H9 (cell line): ENCODE measurements around the gene SYNGR2. TPM values are rescaled to one million over a fixed set of nuclear protein-coding genes. Genes with fewer than 3 reads are reported as not detected.

Source experiments
- DNase-seq: peaks from one replicate; pipeline ENCODE4 v3.0.0-alpha.2; 2017
- H2AFZ ChIP-seq: one replicate; pipeline ENCODE4 v1.6.1; 2013; ENCODE audit warnings: mild to moderate bottlenecking, low read length, control low read depth, moderate library complexity
- H2AK5ac ChIP-seq: 2 replicates; pipeline ENCODE4 v1.6.1; 2013; ENCODE audit warnings: low read length, control low read depth, mixed read lengths; ENCODE audit not compliant: insufficient read length
- H2BK120ac ChIP-seq: one replicate; pipeline ENCODE4 v1.6.1; 2013; ENCODE audit warnings: low read depth, mild to moderate bottlenecking, low read length, control low read depth, inconsistent platforms; ENCODE audit not compliant: poor library complexity, severe bottlenecking
- H2BK12ac ChIP-seq: 2 replicates; pipeline ENCODE4 v1.6.1; 2013; ENCODE audit warnings: low read length, control low read depth, mixed read lengths, low read depth; ENCODE audit not compliant: insufficient read length
- H2BK15ac ChIP-seq: 2 replicates; pipeline ENCODE4 v1.6.1; 2013; ENCODE audit warnings: low read depth, low read length, control low read depth
- H2BK20ac ChIP-seq: one replicate; pipeline ENCODE4 v1.6.1; 2013; ENCODE audit warnings: low read depth, mild to moderate bottlenecking, low read length, control low read depth, inconsistent platforms; ENCODE audit not compliant: poor library complexity, severe bottlenecking
- H2BK5ac ChIP-seq: 2 replicates; pipeline ENCODE4 v1.6.1; 2013; ENCODE audit warnings: low read length, control low read depth, mixed read lengths; ENCODE audit not compliant: insufficient read length
- H3K14ac ChIP-seq: 2 replicates; pipeline ENCODE4 v1.6.1; 2013; ENCODE audit warnings: low read length, control low read depth; ENCODE audit not compliant: insufficient read depth
- H3K18ac ChIP-seq: 2 replicates; pipeline ENCODE4 v1.6.1; 2013; ENCODE audit warnings: low read depth, mild to moderate bottlenecking, mixed read lengths, low read length, control low read depth; ENCODE audit not compliant: insufficient read length
- H3K23ac ChIP-seq: 2 replicates; pipeline ENCODE4 v1.6.1; 2013; ENCODE audit warnings: low read length, control low read depth, mixed read lengths, low read depth; ENCODE audit not compliant: insufficient read length
- H3K23me2 ChIP-seq: 2 replicates; pipeline ENCODE4 v1.6.1; 2013; ENCODE audit warnings: low read depth, mild to moderate bottlenecking, mixed read lengths, low read length, control low read depth; ENCODE audit not compliant: insufficient read length, poor library complexity, severe bottlenecking
- H3K27ac ChIP-seq: 2 replicates; pipeline ENCODE4 v1.5.1; 2013; ENCODE audit warnings: low read length, control low read depth, mixed read lengths, low read depth; ENCODE audit not compliant: insufficient read length
- H3K27me3 ChIP-seq: 2 replicates; pipeline ENCODE4 v1.6.1; 2013; ENCODE audit warnings: low read length, control low read depth, inconsistent platforms; ENCODE audit not compliant: insufficient read depth
- H3K4ac ChIP-seq: 2 replicates; pipeline ENCODE4 v1.6.1; 2013; ENCODE audit warnings: low read depth, mild to moderate bottlenecking, control low read depth, inconsistent platforms, low read length, moderate library complexity
- H3K4me1 ChIP-seq: 2 replicates; pipeline ENCODE4 v1.6.1; 2013; ENCODE audit warnings: low read length, control low read depth, inconsistent platforms; ENCODE audit not compliant: insufficient read depth
- H3K4me2 ChIP-seq: 2 replicates; pipeline ENCODE4 v1.6.1; 2013; ENCODE audit warnings: low read length, control low read depth, mixed read lengths; ENCODE audit not compliant: insufficient read length, insufficient read depth
- H3K56ac ChIP-seq: 2 replicates; pipeline ENCODE4 v1.6.1; 2013; ENCODE audit warnings: low read depth, mild to moderate bottlenecking, mixed read lengths, low read length, control low read depth; ENCODE audit not compliant: insufficient read length
- H3K79me1 ChIP-seq: 2 replicates; pipeline ENCODE4 v1.6.1; 2013; ENCODE audit warnings: low read depth, mild to moderate bottlenecking, moderate library complexity, low read length, control low read depth, inconsistent platforms; ENCODE audit not compliant: insufficient read depth, poor library complexity, severe bottlenecking
- H3K79me2 ChIP-seq: 2 replicates; pipeline ENCODE4 v1.6.1; 2013; ENCODE audit warnings: low read length, control low read depth, inconsistent platforms; ENCODE audit not compliant: insufficient read depth
- H3K9ac ChIP-seq: 2 replicates; pipeline ENCODE4 v1.6.1; 2013; ENCODE audit warnings: low read length, control low read depth, mixed read lengths; ENCODE audit not compliant: insufficient read length; ENCODE audit errors: extremely low read depth
- H3K9me3 ChIP-seq: one replicate; pipeline ENCODE4 v1.6.1; 2013; ENCODE audit warnings: low read depth, low read length, inconsistent platforms; ENCODE audit not compliant: control insufficient read depth
- H3T11ph ChIP-seq: one replicate; pipeline ENCODE4 v1.6.1; 2013; ENCODE audit warnings: mild to moderate bottlenecking, low read length, control low read depth, inconsistent platforms
- H4K20me1 ChIP-seq: one replicate; pipeline ENCODE4 v1.6.1; 2013; ENCODE audit not compliant: control insufficient read depth, insufficient read length, insufficient read depth
- H4K5ac ChIP-seq: 2 replicates; pipeline ENCODE4 v1.6.1; 2013; ENCODE audit warnings: low read depth, mild to moderate bottlenecking, mixed read lengths, low read length, control low read depth; ENCODE audit not compliant: insufficient read length
- H4K8ac ChIP-seq: replicated peaks from 2 replicates; pipeline ENCODE4 v1.6.1; 2013; ENCODE audit warnings: low read length, control low read depth, mixed read lengths, low read depth; ENCODE audit not compliant: insufficient read length
- H4K91ac ChIP-seq: 2 replicates; pipeline ENCODE4 v1.6.1; 2013; ENCODE audit warnings: low read depth, mild to moderate bottlenecking, moderate library complexity, mixed read lengths, low read length, control low read depth; ENCODE audit not compliant: insufficient read length
- H3K27ac Mint-ChIP-seq, 3 experiments: 2 replicates in 2 of 3; 3 replicates in 1 of 3; pipeline ENCODE4 v1.8.0; 2020 to 2021; ENCODE audit warnings: mixed read lengths in 3 of 3, mild to moderate bottlenecking in 1 of 3, moderate library complexity in 1 of 3
- H3K27me3 Mint-ChIP-seq: 2 replicates; pipeline ENCODE4 v1.8.0; 2021; ENCODE audit warnings: low read depth, mild to moderate bottlenecking, moderate library complexity, mixed read lengths
- H3K36me3 Mint-ChIP-seq, 3 experiments: 2 replicates in 2 of 3; 3 replicates in 1 of 3; pipeline ENCODE4 v1.8.0; 2020 to 2021; ENCODE audit warnings: low read depth in 3 of 3, mixed read lengths in 3 of 3; ENCODE audit not compliant: insufficient read depth in 1 of 3
- H3K4me1 Mint-ChIP-seq, 2 experiments: 2 replicates each; pipeline ENCODE4 v1.8.0; 2020; ENCODE audit warnings: mixed read lengths in 2 of 2
- H3K4me3 Mint-ChIP-seq, 2 experiments: 2 replicates in 1 of 2; 3 replicates in 1 of 2; pipeline ENCODE4 v1.8.0; 2020 to 2021; ENCODE audit warnings: mild to moderate bottlenecking in 2 of 2, mixed read lengths in 2 of 2, moderate library complexity in 1 of 2
- H3K9me3 Mint-ChIP-seq, 2 experiments: 2 replicates in 1 of 2; 3 replicates in 1 of 2; pipeline ENCODE4 v1.8.0; 2020; ENCODE audit warnings: mild to moderate bottlenecking in 2 of 2, mixed read lengths in 2 of 2, moderate library complexity in 1 of 2
- WGBS: extraction: QIAGEN DNeasy Blood & Tissue Kit; methylation state at CpG from one replicate; pipeline ENCODE4 v1.1.7; 2013; ENCODE audit warnings: missing lambda C conversion rate, low lambda C conversion rate, mixed read lengths; ENCODE audit not compliant: insufficient read length; ENCODE audit errors: extremely low coverage; 5-methylcytosine and 5-hydroxymethylcytosine counted together
- total RNA-seq: library from RNA; stranded (reverse); gene quantifications from 2 replicates; pipeline ENCODE4 v1.2.1, GENCODE V29; 2021
- TF ChIP-seq, protein P1 (sequence below): fragments of 200-600 bp; sonication (generic); conservative IDR thresholded peaks from 3 replicates; pipeline ENCODE4 v1.8.0; 2021; ENCODE audit warnings: antibody characterized with exemption, mild to moderate bottlenecking

The SYNGR2 gene
- total RNA-seq, 1 experiment from 2014 or later = 41.0 TPM

DNA sequence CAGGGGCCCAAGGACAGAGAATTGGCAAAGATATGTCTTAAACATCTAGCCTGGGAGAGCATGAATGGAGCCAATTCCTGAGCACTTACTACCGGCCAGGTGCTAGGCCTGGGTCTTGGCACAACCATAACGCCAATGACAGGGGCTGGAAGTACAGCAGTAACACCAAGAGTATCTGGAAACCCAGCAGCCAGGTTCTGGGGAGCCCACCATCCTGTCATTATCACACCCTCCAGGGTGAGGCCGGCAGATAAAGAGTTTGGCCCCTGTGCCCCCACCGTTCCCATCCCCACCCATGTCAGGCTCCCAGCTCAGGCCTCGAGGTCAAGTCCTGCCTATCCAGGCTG, 38.3 kb upstream of the SYNGR2 start:
- Histone ChIP-seq H4K91ac (no peak overlapping the region), H3K4me2 (no peak overlapping the region), H3K9ac (no peak overlapping the region), H2BK15ac (no peak overlapping the region), H3K18ac (no peak overlapping the region), H4K20me1 (no peaks in the 10 kb centered on the region), H3K4me1 (peaks cover 14% of the 10 kb centered on the region; the same call in 1 of the 2 replicates), H3K23me2 (peaks cover 19% of the 10 kb centered on the region), H3K4ac (no peak overlapping the region), H2BK20ac (no peak overlapping the region), H3K79me1 (no peaks in the 10 kb centered on the region), H2BK5ac (no peak overlapping the region), H2AFZ (no peak overlapping the region), H2AK5ac (no peak overlapping the region), H3K27me3 (no peaks in the 10 kb centered on the region; the same call in 1 of the 2 replicates), H3K79me2 (no peaks in the 10 kb centered on the region; the same call in 1 of the 2 replicates), H3K23ac (no peak overlapping the region), H2BK120ac (no peak overlapping the region), H3K27ac (no peak overlapping the region), H4K8ac (no peak overlapping the region), H4K5ac (no peak overlapping the region), H3K9me3 (no peaks in the 10 kb centered on the region), H3T11ph (no peak overlapping the region), H2BK12ac (no peak overlapping the region), H3K14ac (no peak overlapping the region), H3K56ac (no peak overlapping the region)
- H3K4me3 Mint-ChIP-seq = no peak overlapping the region
- no peak overlapping the region; a peak in 1 of 7 replicates for H3K27ac Mint-ChIP-seq
- H3K36me3 Mint-ChIP-seq = no peaks in the 10 kb centered on the region; a peak in 1 of 7 replicates
- H3K27me3 Mint-ChIP-seq = peaks cover 21% of the 10 kb centered on the region
- TF ChIP-seq, protein P1, sequence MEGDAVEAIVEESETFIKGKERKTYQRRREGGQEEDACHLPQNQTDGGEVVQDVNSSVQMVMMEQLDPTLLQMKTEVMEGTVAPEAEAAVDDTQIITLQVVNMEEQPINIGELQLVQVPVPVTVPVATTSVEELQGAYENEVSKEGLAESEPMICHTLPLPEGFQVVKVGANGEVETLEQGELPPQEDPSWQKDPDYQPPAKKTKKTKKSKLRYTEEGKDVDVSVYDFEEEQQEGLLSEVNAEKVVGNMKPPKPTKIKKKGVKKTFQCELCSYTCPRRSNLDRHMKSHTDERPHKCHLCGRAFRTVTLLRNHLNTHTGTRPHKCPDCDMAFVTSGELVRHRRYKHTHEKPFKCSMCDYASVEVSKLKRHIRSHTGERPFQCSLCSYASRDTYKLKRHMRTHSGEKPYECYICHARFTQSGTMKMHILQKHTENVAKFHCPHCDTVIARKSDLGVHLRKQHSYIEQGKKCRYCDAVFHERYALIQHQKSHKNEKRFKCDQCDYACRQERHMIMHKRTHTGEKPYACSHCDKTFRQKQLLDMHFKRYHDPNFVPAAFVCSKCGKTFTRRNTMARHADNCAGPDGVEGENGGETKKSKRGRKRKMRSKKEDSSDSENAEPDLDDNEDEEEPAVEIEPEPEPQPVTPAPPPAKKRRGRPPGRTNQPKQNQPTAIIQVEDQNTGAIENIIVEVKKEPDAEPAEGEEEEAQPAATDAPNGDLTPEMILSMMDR = no peak
- no CpG with 5 or more reads among the region's 5 CpGs for WGBS
- peaks cover 28 to 29% of the 10 kb centered on the region in 2 experiments for H3K4me1 Mint-ChIP-seq
- no peak for DNase-seq
- no peaks in the 10 kb centered on the region; a peak in 2 of 5 replicates for H3K9me3 Mint-ChIP-seq
